ENCODE results near the gene NEK3. TPM values are rescaled to one million over a fixed set of nuclear protein-coding genes. Genes with fewer than 3 reads are reported as not detected.

NEK3 gene
- total and polyA plus RNA-seq, 11 donors: 2.3 to 10.7 (median 5.8) TPM

GRCh38 chr13:52160506-52160905, 1.1 kb upstream of the NEK3 start:
- intact Hi-C loops (cut with DNase I): no loop called here
- 86 to 95% (median 87%) methylated on average over 6 of the region's 6 CpGs for WGBS, 4 donors
- ATAC-seq: no peak
- no peaks in the 10 kb centered on the region for H3K27me3 ChIP-seq
- H3K9me3 ChIP-seq: no peaks in the 10 kb centered on the region
- TF ChIP-seq POLR2A (IDR thresholded peaks at IDR 0.05) (no peak), CTCF (IDR thresholded peaks at IDR 0.05) (no peak)
- H3K4me3 ChIP-seq: no peak overlapping the region
- H3K27ac ChIP-seq: no peak overlapping the region
- H3K36me3 ChIP-seq: peaks cover 0 to 8% (median under 1%) of the 10 kb centered on the region in 9 donors
- no peak for DNase-seq
- H3K4me1 ChIP-seq: peaks cover 0 to 46% (median 23%) of the 10 kb centered on the region in 12 donors

GRCh38 chr13:52160053-52160452, 656 bp upstream of the NEK3 start:
- DNase-seq (no peak), ATAC-seq (no peak)
- Histone ChIP-seq H3K9me3 (no peaks in the 10 kb centered on the region), H3K4me3 (peak overlapping the region in 9 of 12 donors; percentile 73 to 99 (median 88)), H3K36me3 (peaks cover 0 to 9% (median 0%) of the 10 kb centered on the region in 9 donors), H3K27ac (peak overlapping the region in 11 of 12 donors; percentile 81 to 98 (median 90)), H3K4me1 (peaks cover 0 to 46% (median 23%) of the 10 kb centered on the region in 12 donors), H3K27me3 (no peaks in the 10 kb centered on the region)
- intact Hi-C loops (cut with DNase I): no loop called here
- TF ChIP-seq CTCF (IDR thresholded peaks at IDR 0.05): no peak
- no peak for TF ChIP-seq POLR2A (IDR thresholded peaks at IDR 0.05)
- 93 to 100% (median 99%) methylated on average over 6 of the region's 6 CpGs for WGBS, 4 donors

GRCh38 chr13:52158629-52159158, 703 bp downstream of the NEK3 start:
- Histone ChIP-seq H3K4me3 (peak overlapping the region; percentile 73 to 99 (median 88)), H3K27me3 (no peaks in the 10 kb centered on the region), H3K9me3 (no peaks in the 10 kb centered on the region), H3K36me3 (peaks cover 0 to 18% (median 0%) of the 10 kb centered on the region in 9 donors), H3K27ac (peak overlapping the region; percentile 81 to 98 (median 90)), H3K4me1 (peaks cover 0 to 46% (median 23%) of the 10 kb centered on the region in 12 donors)
- intact Hi-C loops (cut with DNase I): loop anchor here in 4 of 10 donors (2.0 to 10.0 kb wide), 4 partner anchors 34 to 296 kb away; partner anchors contain the start of genes VPS36 (in 2 of the 4) and CKAP2 (in 1 of the 4)
- DNase-seq: peak in 4 of 5 donors; percentile 42 to 60 (median 46)
- TF ChIP-seq CTCF (IDR thresholded peaks at IDR 0.05) (no peak), POLR2A (IDR thresholded peaks at IDR 0.05) (no peak)
- WGBS, 4 donors: 10 to 13% (median 12%) methylated on average over 17 of the region's 17 CpGs
- peak in 3 of 4 donors; percentile 23 to 55 (median 38) for ATAC-seq

- intact Hi-C loops (cut with DNase I): loop anchor here in 4 of 10 donors (2.0 to 10.0 kb wide), 4 partner anchors 14 to 298 kb away; partner anchors contain the start of genes VPS36 (in 2 of the 4) and CKAP2 (in 1 of the 4)
- WGBS, 4 donors: 43 to 64% (median 44%) methylated on average over 1 of the region's 1 CpG
Measured at GRCh38 chr13:52156724-52157261, 2.6 kb downstream of the NEK3 start.

More at GRCh38 chr13:52156724-52157261, 2.6 kb downstream of the NEK3 start:
- no peak overlapping the region for H3K4me3 ChIP-seq
- H3K4me1 ChIP-seq: peaks cover 0 to 36% (median 13%) of the 10 kb centered on the region in 12 donors
- no peak overlapping the region for H3K27ac ChIP-seq
- H3K9me3 ChIP-seq: no peaks in the 10 kb centered on the region
- TF ChIP-seq POLR2A (IDR thresholded peaks at IDR 0.05): no peak
- TF ChIP-seq CTCF (IDR thresholded peaks at IDR 0.05): no peak
- no peak for DNase-seq
- H3K36me3 ChIP-seq: peaks cover 0 to 33% (median 8%) of the 10 kb centered on the region in 9 donors
- no peak for ATAC-seq
- no peaks in the 10 kb centered on the region for H3K27me3 ChIP-seq
